MM.1S (cell line): Measurements from ENCODE around the gene PAPSS1.

Experiments used
- EZH2 ChIP-seq: fragments of 300-600 bp; sonication (generic); optimal IDR thresholded peaks from 2 replicates; pipeline ENCODE3; 2017; ENCODE audit warnings: low read depth, mild to moderate bottlenecking, antibody characterized with exemption, low read length, mixed read lengths
- EZH2phosphoT487 ChIP-seq: fragments of 300-600 bp; sonication (generic); IDR thresholded peaks from 2 replicates; pipeline ENCODE4 v1.6.1; 2018; ENCODE audit warnings: antibody characterized with exemption, low read length
- TF ChIP-seq, protein P1 (sequence below): fragments of 300-600 bp; sonication (generic); IDR thresholded peaks from 2 replicates; pipeline ENCODE4 v1.5.1; 2016; ENCODE audit warnings: antibody characterized with exemption, low read length, mixed read lengths

DNA sequence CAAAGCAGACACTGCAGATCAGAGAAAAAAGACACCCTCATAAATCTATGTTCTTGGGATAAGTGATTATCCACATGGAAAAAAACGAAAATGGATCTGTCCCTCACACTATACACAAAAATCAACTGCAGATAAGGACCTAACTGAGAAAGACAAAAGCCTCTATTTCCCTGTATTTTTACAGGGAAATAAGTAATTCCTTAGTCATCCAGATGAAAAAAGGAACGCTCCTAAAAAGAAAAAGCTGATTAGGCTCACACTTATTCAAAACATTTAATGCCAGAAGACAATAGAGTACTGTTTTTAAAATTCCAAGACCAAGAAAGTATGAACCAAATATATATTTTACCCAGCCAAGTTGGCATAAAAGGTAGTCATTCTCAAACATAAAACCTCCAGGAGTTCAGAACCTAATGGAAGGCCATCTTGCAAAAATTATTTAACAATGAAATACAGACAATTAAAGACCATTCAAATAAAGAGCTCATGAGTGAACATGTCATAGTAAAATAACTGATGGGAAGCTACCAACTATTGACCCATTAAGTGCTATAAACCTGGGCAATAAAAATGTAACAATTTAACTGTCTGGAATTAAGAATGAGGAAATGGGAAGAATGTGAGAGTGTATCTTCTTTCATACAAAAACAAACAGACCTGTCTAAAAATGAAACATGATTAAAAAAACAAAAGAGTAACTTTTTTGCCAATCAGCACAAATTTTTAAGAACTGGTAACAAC is 20.4 kb downstream of the PAPSS1 start:
- TF ChIP-seq, protein P1, sequence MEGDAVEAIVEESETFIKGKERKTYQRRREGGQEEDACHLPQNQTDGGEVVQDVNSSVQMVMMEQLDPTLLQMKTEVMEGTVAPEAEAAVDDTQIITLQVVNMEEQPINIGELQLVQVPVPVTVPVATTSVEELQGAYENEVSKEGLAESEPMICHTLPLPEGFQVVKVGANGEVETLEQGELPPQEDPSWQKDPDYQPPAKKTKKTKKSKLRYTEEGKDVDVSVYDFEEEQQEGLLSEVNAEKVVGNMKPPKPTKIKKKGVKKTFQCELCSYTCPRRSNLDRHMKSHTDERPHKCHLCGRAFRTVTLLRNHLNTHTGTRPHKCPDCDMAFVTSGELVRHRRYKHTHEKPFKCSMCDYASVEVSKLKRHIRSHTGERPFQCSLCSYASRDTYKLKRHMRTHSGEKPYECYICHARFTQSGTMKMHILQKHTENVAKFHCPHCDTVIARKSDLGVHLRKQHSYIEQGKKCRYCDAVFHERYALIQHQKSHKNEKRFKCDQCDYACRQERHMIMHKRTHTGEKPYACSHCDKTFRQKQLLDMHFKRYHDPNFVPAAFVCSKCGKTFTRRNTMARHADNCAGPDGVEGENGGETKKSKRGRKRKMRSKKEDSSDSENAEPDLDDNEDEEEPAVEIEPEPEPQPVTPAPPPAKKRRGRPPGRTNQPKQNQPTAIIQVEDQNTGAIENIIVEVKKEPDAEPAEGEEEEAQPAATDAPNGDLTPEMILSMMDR = no peak
- TF ChIP-seq EZH2 = no peak
- no peak for TF ChIP-seq EZH2phosphoT487
